Retina (tissue), 1 donor: ENCODE results near the gene ERBB4.
"Not testable (repeated sequence)": the region's sequence is repeated elsewhere in the genome, so short reads cannot be mapped to it uniquely, and the experiment has no call there.

ENCODE experiments used
- DNase-seq: peaks from one replicate; pipeline ENCODE4 v3.0.0-alpha.2; 2016

The ERBB4 gene

GRCh38 chr2:212124598-212124997 is 414.0 kb downstream of the ERBB4 start:
- no peak for DNase-seq

- DNase-seq = no peak
Observed at GRCh38 chr2:212119591-212119990, 419.0 kb downstream of the ERBB4 start.

- DNase-seq = no peak
Observed at GRCh38 chr2:212117926-212118325, 420.7 kb downstream of the ERBB4 start.

- DNase-seq = no peak
Observed at GRCh38 chr2:212114489-212114888, 424.1 kb downstream of the ERBB4 start.

- DNase-seq = no peak
Observed at GRCh38 chr2:212112401-212112800, 426.2 kb downstream of the ERBB4 start.

- no peak for DNase-seq
Observed at GRCh38 chr2:212109792-212110680, 428.6 kb downstream of the ERBB4 start.

- DNase-seq = no peak
Observed at GRCh38 chr2:212109217-212109616, 429.4 kb downstream of the ERBB4 start.

GRCh38 chr2:212107989-212108388 is 430.6 kb downstream of the ERBB4 start:
- no peak for DNase-seq

- no peak for DNase-seq
Observed at GRCh38 chr2:212107014-212107413, 431.6 kb downstream of the ERBB4 start.

- not testable (repeated sequence) for DNase-seq
Observed at GRCh38 chr2:212106536-212106935, 432.1 kb downstream of the ERBB4 start.

- no peak for DNase-seq
Observed at GRCh38 chr2:212099658-212100057, 438.9 kb downstream of the ERBB4 start.

- no peak for DNase-seq
Observed at GRCh38 chr2:212098966-212099365, 439.6 kb downstream of the ERBB4 start.

GRCh38 chr2:212097001-212097400 is 441.6 kb downstream of the ERBB4 start:
- no peak for DNase-seq

GRCh38 chr2:212089873-212090272 is 448.7 kb downstream of the ERBB4 start:
- DNase-seq = no peak

- no peak for DNase-seq
Observed at GRCh38 chr2:212088353-212088752, 450.2 kb downstream of the ERBB4 start.

- DNase-seq = no peak
Observed at GRCh38 chr2:212083492-212083891, 455.1 kb downstream of the ERBB4 start.

- no peak for DNase-seq
Observed at GRCh38 chr2:212078103-212078502, 460.5 kb downstream of the ERBB4 start.

- DNase-seq = no peak
Observed at GRCh38 chr2:212076456-212076855, 462.1 kb downstream of the ERBB4 start.

GRCh38 chr2:212073360-212073759 is 465.2 kb downstream of the ERBB4 start:
- no peak for DNase-seq

- no peak for DNase-seq
Observed at GRCh38 chr2:212066546-212066945, 472.1 kb downstream of the ERBB4 start.

GRCh38 chr2:212064318-212064717 is 474.3 kb downstream of the ERBB4 start:
- no peak for DNase-seq

GRCh38 chr2:212052412-212053159 is 486.0 kb downstream of the ERBB4 start:
- no peak for DNase-seq

GRCh38 chr2:212050871-212051270 is 487.7 kb downstream of the ERBB4 start:
- no peak for DNase-seq

- DNase-seq = no peak
Observed at GRCh38 chr2:212042562-212042961, 496.0 kb downstream of the ERBB4 start.
